DMS53 treated with DMSO at 0.1 percent for 48 hours (cell line): Measurements from ENCODE around the gene FBXL5.

Experiments
- DNase-seq: peaks from one replicate; lab custom pipeline; 2025; ENCODE audit not compliant: unreplicated experiment; lab: John Stamatoyannopoulos, UW

FBXL5 gene

DNA sequence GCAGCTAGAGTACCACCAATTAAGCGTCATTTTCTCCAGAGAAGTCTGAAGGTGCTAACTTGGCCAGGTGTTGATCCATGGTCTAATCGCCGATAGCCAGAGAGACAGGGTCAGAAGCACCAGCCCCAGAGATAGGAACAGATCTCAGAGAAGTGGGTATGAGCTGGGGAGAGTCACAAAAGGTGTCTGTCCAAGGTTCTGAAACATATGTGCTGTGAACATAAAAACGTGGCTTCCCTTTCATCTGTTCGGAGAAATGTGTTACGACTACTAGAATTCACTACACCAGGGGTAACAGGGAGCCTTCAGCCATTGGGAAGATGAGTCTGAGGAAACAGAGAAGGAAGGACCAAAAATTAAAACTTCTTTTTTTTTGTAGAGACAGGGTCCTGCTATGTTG, 91.3 kb downstream of the FBXL5 start:
- DNase-seq, result no peak

DNA sequence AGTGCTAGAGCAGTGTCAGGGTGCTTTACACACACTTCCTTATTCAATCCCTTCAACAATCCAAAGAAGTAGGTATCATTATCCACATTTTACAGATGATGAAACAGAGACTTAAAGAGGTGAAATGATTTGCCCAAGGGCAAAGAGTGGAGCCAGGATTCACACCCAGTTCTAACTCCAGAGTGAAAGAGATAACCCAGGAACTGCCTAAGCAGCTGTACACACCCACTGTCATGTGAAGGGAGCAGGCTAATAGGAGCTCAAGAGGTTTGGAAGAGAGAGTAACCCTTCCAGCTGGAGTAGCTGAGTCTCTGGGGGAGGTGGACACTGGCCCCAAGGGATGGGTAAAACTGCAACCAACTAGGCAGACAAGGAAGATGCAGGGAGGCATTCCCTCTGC, 92.5 kb downstream of the FBXL5 start:
- DNase-seq, result no peak

DNA sequence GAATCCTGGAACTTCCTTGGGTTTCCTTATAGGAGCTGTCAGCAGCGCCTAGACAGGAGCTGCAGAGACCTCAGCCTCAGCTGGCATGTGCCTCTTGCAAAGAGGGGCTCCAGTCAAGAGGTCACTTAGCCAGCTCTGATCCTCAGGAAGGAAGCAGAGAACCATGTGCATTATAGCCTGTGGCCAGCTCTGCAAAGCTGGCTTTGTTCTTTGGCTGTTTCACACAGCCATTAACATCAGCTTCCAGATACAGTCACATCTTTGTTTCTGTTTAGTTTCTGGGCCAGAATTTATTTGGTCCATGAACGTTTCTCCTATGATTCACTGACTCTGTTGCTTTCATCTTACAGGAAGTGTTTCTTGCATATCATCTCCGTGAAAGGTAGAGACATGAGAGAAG, 93.0 kb downstream of the FBXL5 start:
- no peak for DNase-seq

DNA sequence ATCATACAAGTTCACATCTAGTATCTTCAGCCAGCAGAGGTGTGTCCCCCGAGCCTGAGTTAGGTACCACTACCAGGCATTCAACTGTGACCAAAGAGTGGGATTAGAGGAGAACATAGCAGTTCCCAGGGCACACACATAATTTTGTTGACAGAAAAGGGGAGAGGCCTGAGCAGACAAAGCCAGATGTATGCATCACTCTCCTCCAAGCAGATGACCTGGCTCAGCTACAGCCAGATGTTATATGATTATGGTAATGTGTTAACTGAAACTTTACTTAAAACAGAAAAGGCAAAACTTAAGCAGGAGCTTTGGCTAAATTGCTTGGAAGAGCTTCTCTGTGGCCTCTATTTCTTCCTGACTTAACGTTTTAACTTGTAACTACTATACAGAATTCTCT, 96.6 kb downstream of the FBXL5 start:
- DNase-seq, result no peak

DNA sequence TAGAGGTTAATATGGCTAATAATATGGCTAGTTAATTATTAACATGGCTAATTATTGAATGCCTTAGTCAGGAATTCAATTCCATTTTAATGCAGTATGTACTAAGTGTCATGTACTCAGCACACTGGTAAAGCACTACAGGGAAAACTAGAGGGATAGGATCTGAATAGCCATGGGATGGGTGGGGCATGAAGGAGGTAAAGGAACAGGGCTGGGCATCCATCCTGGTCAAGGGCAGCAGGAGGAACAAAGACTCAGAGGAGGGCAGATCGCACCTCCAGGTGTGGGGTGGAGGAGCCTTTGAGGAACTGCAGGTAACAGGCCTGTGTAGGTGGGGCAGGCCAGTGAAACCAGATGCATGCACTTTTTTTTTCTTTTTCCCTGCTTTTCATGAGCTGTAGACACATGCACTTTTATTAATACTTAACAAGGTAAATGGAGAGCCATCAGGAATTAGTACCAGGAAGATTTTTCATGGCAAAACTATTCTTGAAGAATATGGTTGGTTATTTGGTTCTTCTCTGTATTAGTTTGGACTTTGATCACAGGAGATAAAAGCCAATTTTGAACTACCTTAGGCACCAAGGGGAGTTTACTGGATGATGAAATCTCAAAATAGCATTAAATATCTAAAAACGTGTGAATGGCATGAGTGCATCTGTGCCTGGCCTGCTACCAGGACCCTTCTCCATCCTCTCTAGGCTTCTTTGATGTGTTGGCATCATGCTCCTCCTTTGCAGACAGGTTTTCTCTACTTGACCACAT, 97.2 kb downstream of the FBXL5 start:
- no peak for DNase-seq

DNA sequence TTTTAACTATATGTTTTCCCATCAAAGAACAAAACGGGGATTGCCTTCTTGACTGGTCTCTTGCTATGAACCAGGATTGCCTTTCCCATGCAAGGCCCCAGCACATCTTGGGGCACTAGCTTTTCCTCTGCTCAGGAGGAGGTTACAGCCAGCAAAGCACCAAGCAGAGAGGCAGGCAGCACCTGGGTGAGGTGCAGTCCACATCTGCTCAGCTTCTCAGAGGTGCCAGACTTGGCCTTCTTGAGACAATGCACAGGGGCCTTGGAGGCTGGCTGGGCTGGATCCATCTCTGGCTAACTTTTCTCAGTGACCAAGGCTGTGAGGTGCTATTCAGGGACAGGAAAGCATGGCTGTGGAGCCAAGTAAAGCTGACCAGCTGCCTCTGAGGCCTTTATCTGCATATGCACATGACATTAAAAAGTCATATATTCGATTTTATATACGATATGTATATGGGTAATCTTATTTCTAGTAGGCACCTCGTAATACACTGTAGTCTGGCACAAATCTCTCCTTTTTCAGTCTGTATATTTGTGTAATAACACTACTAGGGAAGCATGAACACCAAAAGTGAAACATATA, 98.6 kb downstream of the FBXL5 start:
- no peak for DNase-seq
